ENCODE measurements around the gene SUSD4. TPM values are rescaled to one million over a fixed set of nuclear protein-coding genes. Genes with fewer than 3 reads are reported as not detected.

Gene SUSD4, protein sequence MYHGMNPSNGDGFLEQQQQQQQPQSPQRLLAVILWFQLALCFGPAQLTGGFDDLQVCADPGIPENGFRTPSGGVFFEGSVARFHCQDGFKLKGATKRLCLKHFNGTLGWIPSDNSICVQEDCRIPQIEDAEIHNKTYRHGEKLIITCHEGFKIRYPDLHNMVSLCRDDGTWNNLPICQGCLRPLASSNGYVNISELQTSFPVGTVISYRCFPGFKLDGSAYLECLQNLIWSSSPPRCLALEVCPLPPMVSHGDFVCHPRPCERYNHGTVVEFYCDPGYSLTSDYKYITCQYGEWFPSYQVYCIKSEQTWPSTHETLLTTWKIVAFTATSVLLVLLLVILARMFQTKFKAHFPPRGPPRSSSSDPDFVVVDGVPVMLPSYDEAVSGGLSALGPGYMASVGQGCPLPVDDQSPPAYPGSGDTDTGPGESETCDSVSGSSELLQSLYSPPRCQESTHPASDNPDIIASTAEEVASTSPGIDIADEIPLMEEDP
- total RNA-seq = 0.44 TPM in 1 of 2 replicates, not detected in the other

GRCh38 chr1:223363856-223364684 lies at the start of gene SUSD4:
SUSD4 (minus strand) TSS chr1:223364176; CDS start chr1:223363425, 751 bp downstream.

DNA sequence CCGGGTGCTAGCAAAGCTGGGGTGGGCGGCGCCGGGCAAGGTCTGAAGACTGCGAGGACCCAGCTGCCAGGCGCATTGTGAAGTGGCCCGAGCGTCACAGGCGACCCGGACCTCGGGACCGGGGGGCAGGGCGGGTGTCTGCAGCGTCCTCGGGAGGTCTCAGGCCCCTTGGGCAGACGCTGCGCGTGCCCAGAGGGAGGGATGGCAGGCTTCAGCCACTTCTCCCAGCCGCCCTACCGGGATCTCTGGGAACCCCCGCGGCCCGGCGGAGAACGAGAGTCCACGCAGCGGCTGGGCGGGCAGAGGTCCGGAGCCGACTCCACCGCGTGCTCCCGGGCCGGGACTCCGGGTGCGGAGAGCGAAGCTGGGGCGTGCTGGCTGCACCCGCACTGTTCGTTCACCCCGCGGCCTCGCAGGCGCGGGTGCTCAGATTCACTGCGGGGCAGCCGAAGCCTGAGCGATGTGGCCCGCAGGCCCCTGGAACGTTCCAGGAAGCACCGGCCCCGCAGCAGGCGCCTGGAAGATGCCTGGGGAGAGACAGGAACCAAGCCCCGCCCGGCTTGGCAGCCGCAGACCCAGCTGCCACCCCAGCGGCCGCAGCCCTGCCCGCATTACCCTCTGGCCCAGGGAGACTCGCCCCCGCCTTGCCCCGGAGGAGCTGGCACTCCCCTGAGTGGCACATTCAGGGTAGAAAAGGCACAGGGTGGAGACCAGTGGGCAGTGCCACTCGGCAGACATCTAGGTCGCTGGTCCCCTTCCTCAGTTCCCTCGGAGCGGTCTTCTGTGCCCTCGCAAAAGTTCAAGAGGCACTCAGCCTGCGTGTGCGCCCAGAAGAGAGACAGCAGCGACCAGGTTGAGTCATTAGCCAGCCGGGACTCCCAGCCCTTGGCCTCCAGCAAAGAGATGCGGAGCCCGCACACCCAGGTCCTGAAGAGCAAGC lies 29.6 kb upstream of the SUSD4 start, which contains the start of gene CCDC185:
TSS of gene CCDC185 (plus strand) at position 141 of the 940 bp plus-strand sequence. CDS start at position 202, 61 bp downstream.

Other genes starting within 250 kb of the SUSD4 start
- gene TLR5, start 220.9 kb downstream of the SUSD4 start, total RNA-seq = under 0.01 TPM in 1 of 2 replicates, not detected in the other
- gene CCDC185, start 29.2 kb upstream of the SUSD4 start, total RNA-seq = not detected in 2 replicates